ENCODE data around the gene FBRS. TPM values are rescaled to one million over a fixed set of nuclear protein-coding genes. Genes with fewer than 3 reads are reported as not detected.

Gene FBRS
- total RNA-seq, 1 donor from 2014 or later = 65.0 TPM

DNA sequence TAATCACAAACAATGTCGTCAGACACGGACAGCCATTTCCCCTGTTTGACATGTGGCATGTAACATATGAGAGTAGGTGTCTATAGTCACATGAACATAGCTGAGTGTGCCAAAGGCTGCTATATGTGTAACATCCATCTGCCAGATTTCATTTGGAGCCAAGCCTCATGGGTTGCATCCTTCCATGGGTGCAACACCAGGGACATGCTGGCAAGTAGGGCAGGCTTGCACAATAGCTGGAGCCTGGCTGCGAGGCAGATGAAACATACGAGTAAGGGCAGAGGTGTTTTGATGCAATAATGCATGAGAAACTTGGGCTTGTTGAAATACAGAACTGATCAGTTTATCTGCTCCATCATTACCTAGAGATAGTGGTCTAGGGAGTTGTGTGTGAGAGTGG, 39.0 kb upstream of the FBRS start:
- H3K36me3 ChIP-seq = no peaks in the 10 kb centered on the region
- H3K4me1 ChIP-seq = no peaks in the 10 kb centered on the region
- no peak overlapping the region for H3K4me3 ChIP-seq
- DNase-seq = no peak
- TF ChIP-seq, protein P1, sequence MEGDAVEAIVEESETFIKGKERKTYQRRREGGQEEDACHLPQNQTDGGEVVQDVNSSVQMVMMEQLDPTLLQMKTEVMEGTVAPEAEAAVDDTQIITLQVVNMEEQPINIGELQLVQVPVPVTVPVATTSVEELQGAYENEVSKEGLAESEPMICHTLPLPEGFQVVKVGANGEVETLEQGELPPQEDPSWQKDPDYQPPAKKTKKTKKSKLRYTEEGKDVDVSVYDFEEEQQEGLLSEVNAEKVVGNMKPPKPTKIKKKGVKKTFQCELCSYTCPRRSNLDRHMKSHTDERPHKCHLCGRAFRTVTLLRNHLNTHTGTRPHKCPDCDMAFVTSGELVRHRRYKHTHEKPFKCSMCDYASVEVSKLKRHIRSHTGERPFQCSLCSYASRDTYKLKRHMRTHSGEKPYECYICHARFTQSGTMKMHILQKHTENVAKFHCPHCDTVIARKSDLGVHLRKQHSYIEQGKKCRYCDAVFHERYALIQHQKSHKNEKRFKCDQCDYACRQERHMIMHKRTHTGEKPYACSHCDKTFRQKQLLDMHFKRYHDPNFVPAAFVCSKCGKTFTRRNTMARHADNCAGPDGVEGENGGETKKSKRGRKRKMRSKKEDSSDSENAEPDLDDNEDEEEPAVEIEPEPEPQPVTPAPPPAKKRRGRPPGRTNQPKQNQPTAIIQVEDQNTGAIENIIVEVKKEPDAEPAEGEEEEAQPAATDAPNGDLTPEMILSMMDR (IDR thresholded peaks at IDR 0.05) = no peak
- no peak overlapping the region for H3K27ac ChIP-seq
- H3K27me3 ChIP-seq = no peaks in the 10 kb centered on the region
- intact Hi-C loops (cut with DNase I) = no loop called here
- ATAC-seq = no peak
- H3K9me3 ChIP-seq = no peaks in the 10 kb centered on the region

DNA sequence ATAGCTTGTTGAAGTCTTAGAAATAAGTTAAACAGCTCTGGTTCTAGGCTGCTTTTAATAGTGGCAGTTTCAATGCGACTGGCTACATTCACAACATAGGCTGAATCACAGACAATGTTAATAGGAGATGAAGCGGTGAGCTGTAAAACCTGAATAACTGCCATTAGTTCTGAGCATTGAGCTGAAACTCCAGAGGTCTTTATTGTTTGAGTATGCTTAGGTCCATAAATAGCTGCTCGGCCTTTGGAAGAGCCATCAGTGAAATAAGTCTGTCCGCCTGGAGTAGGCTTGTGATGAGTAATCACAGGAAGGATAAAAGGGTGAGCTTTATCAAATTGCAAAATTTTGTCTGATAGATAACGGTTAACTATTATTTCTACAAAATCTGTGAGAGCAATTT, 38.6 kb upstream of the FBRS start:
- no peak for DNase-seq
- no peak for ATAC-seq
- no peak overlapping the region for H3K27ac ChIP-seq
- intact Hi-C loops (cut with DNase I) = no loop called here
- H3K27me3 ChIP-seq = no peaks in the 10 kb centered on the region
- H3K9me3 ChIP-seq = no peaks in the 10 kb centered on the region
- no peaks in the 10 kb centered on the region for H3K4me1 ChIP-seq
- no peak overlapping the region for H3K4me3 ChIP-seq
- TF ChIP-seq, protein P1 (IDR thresholded peaks at IDR 0.05) = no peak
- no peaks in the 10 kb centered on the region for H3K36me3 ChIP-seq

DNA sequence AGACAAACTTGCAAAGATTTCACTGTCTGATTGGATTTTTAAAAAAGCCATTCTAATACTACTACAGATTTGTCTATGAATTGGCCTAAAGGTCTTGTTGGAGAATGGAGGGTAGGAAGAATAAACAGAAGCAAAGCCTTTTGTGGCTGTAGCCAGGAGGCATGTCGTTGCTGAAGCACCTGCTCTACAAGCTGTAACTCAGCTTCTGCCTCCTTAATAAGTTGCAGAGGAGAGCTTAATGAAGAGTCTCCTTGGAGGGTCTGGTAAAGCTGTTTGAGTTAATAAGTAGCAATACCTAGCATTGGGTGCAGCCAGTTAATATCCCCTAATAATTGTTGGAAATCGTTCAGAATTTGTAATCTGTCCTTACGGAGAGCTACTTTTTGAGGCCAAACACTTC, 38.1 kb upstream of the FBRS start:
- ATAC-seq = no peak
- intact Hi-C loops (cut with DNase I) = no loop called here

DNA sequence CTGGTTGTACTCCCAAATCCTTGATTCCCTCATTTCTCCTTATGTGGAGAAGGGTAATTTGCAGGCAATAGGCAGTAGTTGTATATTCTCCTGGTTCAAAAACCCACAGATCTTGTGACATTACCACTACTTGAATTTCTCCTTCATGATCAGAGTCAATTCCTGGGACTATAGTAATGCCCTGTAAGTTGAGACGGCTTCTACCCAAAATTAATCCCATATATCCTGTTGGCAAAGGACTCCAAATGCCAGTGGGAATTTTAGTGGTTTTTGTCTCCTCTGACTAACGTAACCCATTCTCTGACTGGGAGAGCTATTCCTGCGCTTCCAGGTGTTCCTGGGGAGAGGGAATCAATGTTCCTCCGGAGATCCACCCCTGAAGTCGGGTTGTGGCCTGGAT, 36.5 kb upstream of the FBRS start:
- Histone ChIP-seq H3K36me3 (no peaks in the 10 kb centered on the region), H3K27ac (no peak overlapping the region), H3K9me3 (no peaks in the 10 kb centered on the region), H3K4me3 (no peak overlapping the region), H3K4me1 (no peaks in the 10 kb centered on the region), H3K27me3 (no peaks in the 10 kb centered on the region)
- TF ChIP-seq, protein P1 (IDR thresholded peaks at IDR 0.05) = no peak
- intact Hi-C loops (cut with DNase I) = no loop called here
- DNase-seq = no peak
- ATAC-seq = no peak

More for the DNA sequence above, 38.1 kb upstream of the FBRS start:
- H3K4me3 ChIP-seq = no peak overlapping the region
- no peak for DNase-seq
- H3K4me1 ChIP-seq = no peaks in the 10 kb centered on the region
- H3K9me3 ChIP-seq = no peaks in the 10 kb centered on the region
- no peaks in the 10 kb centered on the region for H3K27me3 ChIP-seq
- H3K36me3 ChIP-seq = no peaks in the 10 kb centered on the region
- TF ChIP-seq, protein P1 (IDR thresholded peaks at IDR 0.05) = no peak
- no peak overlapping the region for H3K27ac ChIP-seq

DNA sequence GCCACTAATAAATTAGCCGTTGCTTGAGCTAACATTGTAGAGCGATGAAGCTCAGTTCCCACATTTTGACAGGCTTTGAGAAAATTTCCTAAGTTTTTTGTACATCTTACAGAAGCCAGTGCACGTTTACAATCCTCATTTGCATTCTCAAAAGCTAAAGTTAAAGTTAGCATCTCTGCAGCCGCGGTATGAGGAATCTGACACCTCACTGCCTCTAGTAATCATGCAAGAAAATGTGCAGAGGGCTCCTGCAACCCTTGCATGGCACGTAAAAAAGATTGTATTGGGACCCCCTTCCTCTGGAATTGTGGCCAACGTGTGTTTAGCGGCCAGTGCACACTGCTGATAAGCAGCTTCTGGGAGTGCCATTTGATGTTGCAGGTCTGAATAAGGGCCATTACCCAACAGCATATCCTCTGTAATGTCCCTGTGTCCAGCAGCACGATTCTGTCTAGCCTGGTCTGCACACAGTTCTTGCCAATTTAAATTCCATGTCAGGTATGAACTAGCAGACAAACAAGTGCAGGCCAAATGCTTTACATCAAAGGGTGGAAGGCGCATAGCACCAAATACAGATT, 35.7 kb upstream of the FBRS start:
- ATAC-seq (no peak), DNase-seq (no peak)
- Histone ChIP-seq H3K9me3 (no peaks in the 10 kb centered on the region), H3K27me3 (no peaks in the 10 kb centered on the region), H3K27ac (no peak overlapping the region), H3K4me1 (no peaks in the 10 kb centered on the region), H3K4me3 (no peak overlapping the region), H3K36me3 (no peaks in the 10 kb centered on the region)
- TF ChIP-seq, protein P1 (IDR thresholded peaks at IDR 0.05) = no peak
- intact Hi-C loops (cut with DNase I) = no loop called here

Data from upper lobe of right lung (tissue), 1 donor.